Activated CD4-positive, alpha-beta memory T cell treated with anti-CD3 and anti-CD28 coated beads, Interleukin-2, amount 10 ng/mL, durations not matched to agents 7 days and 5 days (primary cell): ENCODE measurements around the gene MYO7B. TPM values are rescaled to one million over a fixed set of nuclear protein-coding genes. Genes with fewer than 3 reads are reported as not detected.

Experiments
- CTCF ChIA-PET: fragments of 350-600 bp; sonication (Branson Sonifier 250); formaldehyde crosslinking; loops from one replicate; lab custom pipeline; 2021; ENCODE audit warnings: antibody characterized with exemption, inconsistent platforms; lab: Charles Lee
- POLR2A ChIA-PET: fragments of 350-600 bp; sonication (Branson Sonifier 250); formaldehyde crosslinking; loops from one replicate; lab custom pipeline; 2021; ENCODE audit warnings: antibody characterized with exemption; lab: Charles Lee
- DNase-seq: peaks from one replicate; pipeline ENCODE4 v3.0.0-alpha.2; 2020
- H3K27ac Mint-ChIP-seq: one replicate; pipeline ENCODE4 v1.8.0; 2021; ENCODE audit warnings: mild to moderate bottlenecking, mixed read lengths
- H3K27me3 Mint-ChIP-seq: one replicate; pipeline ENCODE4 v1.8.0; 2021; ENCODE audit warnings: mixed read lengths
- H3K36me3 Mint-ChIP-seq: one replicate; pipeline ENCODE4 v1.8.0; 2021; ENCODE audit warnings: low read depth, mixed read lengths
- H3K4me1 Mint-ChIP-seq: one replicate; pipeline ENCODE4 v1.8.0; 2021; ENCODE audit warnings: mixed read lengths
- H3K4me3 Mint-ChIP-seq: one replicate; pipeline ENCODE4 v1.8.0; 2021; ENCODE audit warnings: mild to moderate bottlenecking, mixed read lengths
- H3K9me3 Mint-ChIP-seq: one replicate; pipeline ENCODE4 v1.8.0; 2021; ENCODE audit warnings: mixed read lengths
- total RNA-seq, 2 experiments: library from RNA; stranded (reverse); gene quantifications; one replicate each; pipeline ENCODE4 v1.2.3, GENCODE V29; 2021

The MYO7B gene
- total RNA-seq, 2 experiments from 2014 or later: 0.13 to 0.18 TPM

DNA sequence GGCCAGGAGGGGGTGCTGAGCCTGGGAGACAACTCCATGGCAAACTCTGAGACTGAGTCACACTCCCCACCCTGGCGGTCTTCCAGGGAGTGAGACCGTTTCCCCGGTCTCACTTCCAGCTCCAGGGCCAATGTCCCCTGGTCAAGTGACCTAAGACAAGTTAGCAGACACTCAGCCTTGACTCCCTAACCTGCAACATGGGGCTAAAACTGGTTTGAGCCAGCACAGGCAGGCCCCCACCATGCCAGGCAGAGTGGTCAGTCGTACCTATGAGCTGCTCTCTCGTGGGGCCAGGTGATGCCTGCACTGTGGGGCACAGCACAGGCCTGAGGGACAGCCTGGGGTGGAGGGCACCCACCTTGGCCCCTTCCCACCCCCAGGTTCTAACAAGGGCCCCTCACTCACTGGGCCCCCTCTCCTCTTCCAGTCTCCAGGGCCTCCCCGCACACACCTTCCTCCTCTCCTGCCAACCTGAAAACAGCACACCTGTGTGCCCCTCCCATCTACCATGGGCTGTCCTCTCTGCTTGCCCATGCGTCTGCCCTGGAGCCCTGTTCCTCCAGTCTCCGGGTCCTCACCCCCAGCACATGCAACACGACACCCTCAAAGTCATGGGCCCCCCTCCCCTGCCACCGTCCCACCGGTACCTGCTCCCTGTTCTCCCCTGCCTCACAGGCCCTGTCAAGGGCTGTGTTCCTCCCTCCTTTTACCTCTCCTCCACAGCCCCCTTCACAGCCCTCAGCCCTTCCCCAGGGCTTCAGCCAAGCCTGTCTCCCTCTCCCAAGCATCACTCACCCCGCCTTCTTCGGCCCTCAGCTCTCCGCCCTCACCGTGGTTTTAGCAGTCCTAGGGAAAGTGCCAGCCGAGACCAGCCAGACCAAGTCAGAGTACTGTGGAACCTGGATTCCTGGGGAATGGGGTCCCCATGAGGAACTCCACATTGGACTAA, 112.0 kb downstream of the MYO7B start:
- POLR2A ChIA-PET: no interaction called here

DNA sequence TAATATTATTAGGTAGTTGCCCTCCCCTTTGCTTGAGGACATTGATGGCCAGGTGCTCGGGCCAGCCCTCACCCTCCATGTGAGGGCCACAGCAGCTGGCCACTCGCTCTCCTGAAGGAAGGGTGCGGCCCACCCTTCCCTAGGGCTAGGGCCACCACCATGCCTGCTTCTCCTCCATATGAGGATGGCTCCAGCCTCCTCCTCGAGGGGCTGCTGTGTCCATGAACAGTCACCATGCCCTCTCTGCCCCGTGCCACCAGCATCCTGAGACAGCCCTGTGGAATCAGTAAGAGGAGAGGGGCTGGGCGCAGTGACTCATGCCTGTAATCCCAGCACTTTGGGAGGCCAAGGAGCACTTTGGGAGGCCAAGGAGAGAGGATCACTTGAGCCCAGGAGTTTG, 112.8 kb downstream of the MYO7B start:
- H3K27me3 Mint-ChIP-seq: peaks cover 3% of the 10 kb centered on the region
- H3K4me3 Mint-ChIP-seq: no peak overlapping the region
- no peak overlapping the region for H3K27ac Mint-ChIP-seq
- no peak for DNase-seq
- H3K9me3 Mint-ChIP-seq: no peaks in the 10 kb centered on the region
- CTCF ChIA-PET: interaction anchor here (3.0 to 4.7 kb wide), 2 partner anchors 11 to 58 kb away, joined by 9 to 97 read pairs; no protein-coding TSS in a partner anchor
- H3K4me1 Mint-ChIP-seq: peaks cover 8% of the 10 kb centered on the region
- H3K36me3 Mint-ChIP-seq: no peaks in the 10 kb centered on the region
- POLR2A ChIA-PET: interaction anchor here (2.6 kb wide), 1 partner anchor 122 kb away, joined by 9 read pairs; the partner anchor contains the start of gene IWS1

More for the DNA sequence above, 112.0 kb downstream of the MYO7B start:
- no peaks in the 10 kb centered on the region for H3K36me3 Mint-ChIP-seq
- H3K9me3 Mint-ChIP-seq: no peaks in the 10 kb centered on the region
- DNase-seq: no peak
- H3K27me3 Mint-ChIP-seq: peaks cover 3% of the 10 kb centered on the region
- no peak overlapping the region for H3K4me3 Mint-ChIP-seq
- peaks cover 8% of the 10 kb centered on the region for H3K4me1 Mint-ChIP-seq
- CTCF ChIA-PET: interaction anchor here (3.0 to 4.7 kb wide), 2 partner anchors 10 to 57 kb away, joined by 9 to 97 read pairs; no protein-coding TSS in a partner anchor
- H3K27ac Mint-ChIP-seq: no peak overlapping the region

DNA sequence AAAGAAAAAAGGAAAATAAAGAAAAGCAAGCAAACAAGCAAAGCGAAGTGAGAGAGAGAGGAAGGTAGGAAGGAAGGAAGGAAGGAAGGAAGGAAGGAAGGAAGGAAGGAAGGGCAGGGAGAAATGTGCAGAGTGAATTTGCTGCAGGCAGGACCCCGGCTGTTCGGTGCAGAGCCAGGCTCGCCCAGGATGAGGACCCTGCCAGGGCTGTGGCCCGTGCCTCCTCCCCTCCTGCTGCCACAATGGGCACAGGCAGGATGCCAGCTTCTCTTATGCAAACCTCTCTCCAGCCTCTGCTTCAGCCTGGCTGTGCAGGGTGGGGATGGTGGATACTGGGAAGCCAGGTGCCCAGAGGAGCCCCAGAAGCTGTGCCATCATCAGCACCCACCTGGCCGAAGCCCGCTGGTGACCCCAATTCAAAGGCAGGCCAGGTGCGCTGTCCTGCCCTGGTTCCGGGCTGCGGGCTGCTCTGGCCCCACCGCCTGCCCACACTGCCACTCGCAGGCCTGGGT, 113.7 kb downstream of the MYO7B start:
- H3K4me3 Mint-ChIP-seq: no peak overlapping the region
- H3K4me1 Mint-ChIP-seq: peaks cover 8% of the 10 kb centered on the region
- CTCF ChIA-PET: interaction anchor here (0.6 to 4.7 kb wide), 7 partner anchors 10 to 325 kb away, joined by 3 to 97 read pairs (median 4); no protein-coding TSS in a partner anchor
- peaks cover 3% of the 10 kb centered on the region for H3K27me3 Mint-ChIP-seq
- no peaks in the 10 kb centered on the region for H3K9me3 Mint-ChIP-seq
- H3K36me3 Mint-ChIP-seq: no peaks in the 10 kb centered on the region
- H3K27ac Mint-ChIP-seq: no peak overlapping the region
- DNase-seq: no peak
- POLR2A ChIA-PET: interaction anchor here (1.2 to 2.6 kb wide), 4 partner anchors 9 to 123 kb away, joined by 3 to 9 read pairs (median 6); partner anchors contain the start of gene IWS1

DNA sequence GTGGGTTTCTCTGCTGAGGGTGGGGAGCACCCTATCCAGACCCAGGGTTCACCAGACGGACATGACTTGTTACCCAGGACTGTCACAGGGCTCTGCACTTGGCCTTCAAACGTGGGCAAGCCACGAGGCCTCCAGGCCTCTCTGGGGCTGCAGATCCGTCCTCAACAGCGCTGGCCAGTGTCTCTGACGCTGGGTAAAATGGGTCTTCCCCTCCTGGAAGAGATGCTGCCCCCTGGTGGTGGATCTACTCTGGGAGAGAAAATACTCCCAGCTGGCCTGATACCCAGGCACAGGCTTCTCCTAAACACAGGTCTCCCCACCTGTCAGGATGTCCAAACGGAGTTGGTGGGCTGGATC, 114.2 kb downstream of the MYO7B start:
- POLR2A ChIA-PET: interaction anchor here (1.2 to 2.6 kb wide), 4 partner anchors 10 to 123 kb away, joined by 3 to 9 read pairs (median 6); partner anchors contain the start of gene IWS1
- Mint-ChIP-seq H3K9me3 (no peaks in the 10 kb centered on the region), H3K36me3 (no peaks in the 10 kb centered on the region), H3K4me1 (peaks cover 8% of the 10 kb centered on the region), H3K27me3 (peaks cover 3% of the 10 kb centered on the region), H3K27ac (no peak overlapping the region), H3K4me3 (no peak overlapping the region)
- DNase-seq: peak; percentile 75
- CTCF ChIA-PET: interaction anchor here (0.6 to 4.7 kb wide), 20 partner anchors 10 to 325 kb away, joined by 3 to 97 read pairs (median 3); partner anchors contain the start of gene IWS1

DNA sequence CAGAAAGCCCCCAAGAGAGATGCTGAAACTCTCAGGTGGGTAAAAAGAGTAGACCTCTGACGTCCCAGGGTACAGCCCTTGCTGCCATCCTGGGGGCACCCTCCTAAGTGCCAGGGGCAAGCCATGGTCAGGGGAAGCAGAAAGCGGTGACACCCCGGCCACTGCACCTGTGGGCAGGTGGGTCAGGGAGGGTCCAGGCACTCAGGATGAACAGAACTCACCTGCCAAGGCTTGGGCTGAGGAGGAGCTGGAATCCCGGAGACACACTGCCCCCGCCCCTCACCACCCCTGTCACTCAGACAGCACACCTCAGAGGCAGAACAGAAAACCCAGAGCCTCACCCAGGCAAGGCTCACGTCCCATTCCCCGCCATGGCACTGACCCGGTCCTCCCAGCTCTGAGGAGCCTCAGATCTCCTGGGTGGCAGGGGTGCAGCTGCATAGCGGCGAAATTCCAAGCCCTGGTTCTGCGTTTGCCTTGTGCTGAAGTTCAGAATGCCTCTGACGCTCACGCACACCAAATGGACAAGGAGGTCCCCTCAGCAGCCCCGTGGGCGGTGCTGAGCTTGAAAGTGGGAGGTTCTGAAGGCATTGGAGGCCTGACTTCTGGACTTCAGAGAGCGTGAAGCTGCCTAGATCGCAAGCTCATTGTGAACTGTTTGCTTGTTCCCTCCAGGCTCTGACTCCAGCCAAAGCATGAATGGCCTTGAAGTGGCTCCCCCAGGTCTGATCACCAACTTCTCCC, 114.7 kb downstream of the MYO7B start:
- H3K4me1 Mint-ChIP-seq: peaks cover 8% of the 10 kb centered on the region
- ChIA-PET CTCF (interaction anchor here (0.6 to 4.7 kb wide), 20 partner anchors 11 to 326 kb away, joined by 3 to 97 read pairs (median 3); partner anchors contain the start of gene IWS1), POLR2A (interaction anchor here (1.7 to 2.6 kb wide), 3 partner anchors 11 to 124 kb away, joined by 5 to 9 read pairs (median 6); partner anchors contain the start of gene IWS1)
- no peaks in the 10 kb centered on the region for H3K36me3 Mint-ChIP-seq
- no peaks in the 10 kb centered on the region for H3K9me3 Mint-ChIP-seq
- H3K4me3 Mint-ChIP-seq: no peak overlapping the region
- H3K27me3 Mint-ChIP-seq: peaks cover 3% of the 10 kb centered on the region
- no peak for DNase-seq
- no peak overlapping the region for H3K27ac Mint-ChIP-seq

DNA sequence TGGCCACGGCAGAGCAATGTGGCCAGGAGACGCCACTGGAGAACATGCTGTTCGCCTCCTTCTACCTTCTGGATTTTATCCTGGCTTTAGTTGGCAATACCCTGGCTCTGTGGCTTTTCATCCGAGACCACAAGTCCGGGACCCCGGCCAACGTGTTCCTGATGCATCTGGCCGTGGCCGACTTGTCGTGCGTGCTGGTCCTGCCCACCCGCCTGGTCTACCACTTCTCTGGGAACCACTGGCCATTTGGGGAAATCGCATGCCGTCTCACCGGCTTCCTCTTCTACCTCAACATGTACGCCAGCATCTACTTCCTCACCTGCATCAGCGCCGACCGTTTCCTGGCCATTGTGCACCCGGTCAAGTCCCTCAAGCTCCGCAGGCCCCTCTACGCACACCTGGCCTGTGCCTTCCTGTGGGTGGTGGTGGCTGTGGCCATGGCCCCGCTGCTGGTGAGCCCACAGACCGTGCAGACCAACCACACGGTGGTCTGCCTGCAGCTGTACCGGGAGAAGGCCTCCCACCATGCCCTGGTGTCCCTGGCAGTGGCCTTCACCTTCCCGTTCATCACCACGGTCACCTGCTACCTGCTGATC, 115.4 kb downstream of the MYO7B start:
- DNase-seq: no peak
- ChIA-PET POLR2A (interaction anchor here (1.7 to 2.6 kb wide), 2 partner anchors 11 to 125 kb away, joined by 5 to 9 read pairs; partner anchors contain the start of gene IWS1), CTCF (interaction anchor here (1.0 to 4.7 kb wide), 15 partner anchors 11 to 327 kb away, joined by 3 to 97 read pairs (median 3); partner anchors contain the start of gene IWS1)
- Mint-ChIP-seq H3K27me3 (peaks cover 3% of the 10 kb centered on the region), H3K9me3 (no peaks in the 10 kb centered on the region), H3K36me3 (no peaks in the 10 kb centered on the region), H3K4me3 (no peak overlapping the region), H3K4me1 (peaks cover 8% of the 10 kb centered on the region), H3K27ac (no peak overlapping the region)

DNA sequence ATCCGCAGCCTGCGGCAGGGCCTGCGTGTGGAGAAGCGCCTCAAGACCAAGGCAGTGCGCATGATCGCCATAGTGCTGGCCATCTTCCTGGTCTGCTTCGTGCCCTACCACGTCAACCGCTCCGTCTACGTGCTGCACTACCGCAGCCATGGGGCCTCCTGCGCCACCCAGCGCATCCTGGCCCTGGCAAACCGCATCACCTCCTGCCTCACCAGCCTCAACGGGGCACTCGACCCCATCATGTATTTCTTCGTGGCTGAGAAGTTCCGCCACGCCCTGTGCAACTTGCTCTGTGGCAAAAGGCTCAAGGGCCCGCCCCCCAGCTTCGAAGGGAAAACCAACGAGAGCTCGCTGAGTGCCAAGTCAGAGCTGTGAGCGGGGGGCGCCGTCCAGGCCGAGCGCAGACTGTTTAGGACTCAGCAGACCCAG, 115.9 kb downstream of the MYO7B start:
- CTCF ChIA-PET: interaction anchor here (2.0 kb wide), 1 partner anchor 60 kb away, joined by 18 read pairs; no protein-coding TSS in a partner anchor
- POLR2A ChIA-PET: no interaction called here
- Mint-ChIP-seq H3K4me3 (no peak overlapping the region), H3K9me3 (no peaks in the 10 kb centered on the region), H3K4me1 (peaks cover 8% of the 10 kb centered on the region), H3K36me3 (no peaks in the 10 kb centered on the region), H3K27me3 (peaks cover 3% of the 10 kb centered on the region), H3K27ac (no peak overlapping the region)
- DNase-seq: no peak

DNA sequence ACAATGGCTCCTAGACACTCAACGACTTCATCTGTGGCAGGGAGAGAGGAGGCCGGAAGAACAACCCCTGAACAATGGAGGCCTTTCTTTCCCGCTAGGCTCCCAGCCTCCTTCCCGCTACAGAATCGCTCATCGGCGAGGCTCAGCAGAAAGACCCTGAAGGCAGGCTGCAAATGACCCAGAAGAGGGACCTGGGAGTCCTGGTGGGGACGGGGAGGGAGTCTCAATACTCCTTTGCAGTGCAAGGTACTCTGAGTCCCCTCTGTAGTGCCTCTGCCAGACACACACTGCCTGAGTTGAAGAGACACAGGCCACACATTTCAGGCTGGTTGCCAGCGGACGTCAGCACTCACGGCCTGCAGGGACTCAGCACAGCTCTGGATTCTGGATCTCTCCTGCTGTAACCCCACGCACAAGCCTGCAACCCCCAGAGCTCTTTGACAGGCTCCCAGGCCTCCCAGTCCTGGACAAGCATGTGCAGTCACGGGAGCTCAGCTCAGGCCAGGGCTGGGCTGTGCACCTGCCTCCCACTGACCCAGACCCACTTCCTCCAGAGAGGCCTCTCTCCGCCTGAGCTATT, 116.6 kb downstream of the MYO7B start:
- H3K36me3 Mint-ChIP-seq: no peaks in the 10 kb centered on the region
- peaks cover 8% of the 10 kb centered on the region for H3K4me1 Mint-ChIP-seq
- no peak overlapping the region for H3K4me3 Mint-ChIP-seq
- ChIA-PET POLR2A (interaction anchor here (1.1 kb wide), 1 partner anchor 10 kb away, joined by 3 read pairs; no protein-coding TSS in a partner anchor), CTCF (interaction anchor here (1.0 to 2.0 kb wide), 2 partner anchors 61 to 126 kb away, joined by 3 to 18 read pairs; partner anchors contain the start of gene IWS1)
- peaks cover 3% of the 10 kb centered on the region for H3K27me3 Mint-ChIP-seq
- no peak for DNase-seq
- no peaks in the 10 kb centered on the region for H3K9me3 Mint-ChIP-seq
- no peak overlapping the region for H3K27ac Mint-ChIP-seq

DNA sequence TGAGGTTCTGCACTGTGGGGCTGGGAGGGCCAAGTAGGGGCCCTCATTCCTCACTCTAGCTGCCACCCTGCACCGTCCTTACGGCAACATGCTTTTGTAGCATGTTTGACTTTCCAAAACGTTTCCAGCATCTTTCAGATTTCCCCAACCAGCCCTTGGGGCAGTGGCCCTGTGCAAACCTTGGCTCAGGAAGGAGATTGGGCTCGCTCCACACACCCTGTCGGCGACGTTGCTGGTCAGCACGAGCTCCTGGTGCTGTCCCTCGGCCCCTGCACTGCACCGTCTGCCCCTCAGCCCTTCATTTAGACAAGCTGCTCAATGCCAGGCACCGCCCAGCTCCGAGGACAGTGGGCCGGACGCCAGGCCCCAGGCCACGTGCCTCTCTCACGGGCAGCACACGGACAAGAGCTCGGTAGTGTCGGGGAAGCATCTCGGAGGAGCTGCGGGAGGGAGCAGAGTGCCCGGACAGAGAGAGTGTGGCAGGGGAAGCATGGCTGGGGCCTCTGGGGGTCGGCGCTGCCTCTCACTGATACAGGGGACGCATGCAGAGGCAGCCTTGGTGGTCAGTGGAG, 117.4 kb downstream of the MYO7B start:
- peaks cover 3% of the 10 kb centered on the region for H3K27me3 Mint-ChIP-seq
- ChIA-PET POLR2A (interaction anchor here (1.1 kb wide), 1 partner anchor 11 kb away, joined by 3 read pairs; no protein-coding TSS in a partner anchor), CTCF (interaction anchor here (1.0 to 2.0 kb wide), 2 partner anchors 62 to 127 kb away, joined by 3 to 18 read pairs; partner anchors contain the start of gene IWS1)
- H3K4me1 Mint-ChIP-seq: peaks cover 8% of the 10 kb centered on the region
- H3K36me3 Mint-ChIP-seq: no peaks in the 10 kb centered on the region
- H3K9me3 Mint-ChIP-seq: no peaks in the 10 kb centered on the region
- no peak overlapping the region for H3K4me3 Mint-ChIP-seq
- no peak overlapping the region for H3K27ac Mint-ChIP-seq
- no peak for DNase-seq

DNA sequence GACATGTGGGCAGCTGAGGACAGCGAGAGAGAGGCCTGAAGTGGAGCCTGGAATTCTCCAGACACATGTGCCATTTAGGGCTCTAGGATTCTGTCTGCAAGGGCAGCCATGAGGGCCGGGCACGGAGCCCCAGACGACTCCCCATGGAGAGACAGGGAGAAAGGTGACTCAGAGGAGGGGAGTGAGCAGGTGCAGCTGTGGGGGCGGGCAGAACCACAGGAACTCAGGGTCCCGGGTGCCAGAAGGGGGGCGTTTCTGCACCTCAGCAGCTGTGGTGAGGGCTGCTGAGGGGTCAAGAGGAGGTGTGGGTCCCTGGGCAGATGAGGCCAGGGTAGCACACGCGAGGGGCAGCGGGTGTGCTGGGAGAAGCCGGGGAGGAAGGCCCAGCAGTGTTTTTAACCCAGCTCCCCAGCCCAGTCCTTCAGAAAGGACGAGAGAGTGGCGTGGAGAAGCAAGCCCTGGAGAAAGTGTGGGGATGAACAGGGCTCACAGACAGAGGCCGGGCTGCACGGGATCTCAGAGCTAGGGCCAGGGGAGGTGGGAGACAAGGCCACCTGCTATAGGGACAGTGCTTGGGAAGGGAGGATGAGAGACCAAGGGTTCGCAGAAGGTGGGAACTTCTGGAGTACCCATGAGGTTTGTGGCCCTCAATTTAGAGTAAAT, 118.1 kb downstream of the MYO7B start:
- H3K9me3 Mint-ChIP-seq: no peaks in the 10 kb centered on the region
- DNase-seq: no peak
- H3K36me3 Mint-ChIP-seq: no peaks in the 10 kb centered on the region
- H3K27ac Mint-ChIP-seq: no peak overlapping the region
- POLR2A ChIA-PET: interaction anchor here (1.1 kb wide), 1 partner anchor 12 kb away, joined by 3 read pairs; no protein-coding TSS in a partner anchor
- peaks cover 3% of the 10 kb centered on the region for H3K27me3 Mint-ChIP-seq
- CTCF ChIA-PET: interaction anchor here (2.0 to 2.5 kb wide), 2 partner anchors 62 to 63 kb away, joined by 13 to 18 read pairs; no protein-coding TSS in a partner anchor
- H3K4me1 Mint-ChIP-seq: peaks cover 6% of the 10 kb centered on the region
- no peak overlapping the region for H3K4me3 Mint-ChIP-seq
